GM19463 (cell line): ENCODE results near the gene RNASET2.
"Not testable (repeated sequence)": the region's sequence is repeated elsewhere in the genome, so short reads cannot be mapped to it uniquely, and the experiment has no call there.

ENCODE experiments used
- ATAC-seq: cut with Tn5 transposase; IDR thresholded peaks from one replicate; pipeline ENCODE4 v1.9.1; 2021; ENCODE audit warnings: mild to moderate bottlenecking, moderate library complexity; ENCODE audit not compliant: unreplicated experiment

The RNASET2 gene

DNA sequence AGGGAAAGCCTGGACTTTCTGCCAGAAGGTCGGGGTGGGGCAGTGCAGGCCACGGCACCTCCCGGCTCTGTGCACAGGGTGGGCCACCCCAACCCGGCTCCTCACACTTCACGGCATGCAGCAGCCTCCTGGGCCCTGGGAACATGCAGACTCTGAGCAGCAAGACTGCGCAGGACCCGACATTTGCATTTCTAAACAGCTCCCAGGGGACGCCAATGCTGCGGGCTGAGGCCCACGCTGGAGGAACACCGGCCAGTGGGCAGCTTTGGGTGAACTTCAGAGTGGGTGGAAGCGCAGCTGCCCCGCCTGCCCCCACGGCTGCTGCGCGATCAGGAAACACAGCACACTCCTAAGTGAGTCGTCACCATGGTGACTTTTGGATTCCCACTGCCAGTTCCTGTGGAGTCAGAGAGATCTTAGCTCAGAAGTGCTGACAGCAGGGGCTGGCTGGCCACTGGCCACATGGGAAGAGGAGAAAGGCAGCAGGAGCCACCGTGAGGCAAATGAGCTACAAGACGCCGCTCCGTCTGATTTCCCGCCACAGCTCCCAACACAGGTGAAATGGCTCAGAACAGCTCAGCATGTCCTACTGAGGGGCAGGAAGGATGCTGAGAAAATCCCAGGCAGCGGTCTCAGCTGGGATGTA lies 52.1 kb downstream of the RNASET2 start:
- ATAC-seq: no peak

- no peak for ATAC-seq
Measured at GRCh38 chr6:166903500-166903899, 52.9 kb downstream of the RNASET2 start.

GRCh38 chr6:166903027-166903426 lies 53.3 kb downstream of the RNASET2 start:
- ATAC-seq: no peak

DNA sequence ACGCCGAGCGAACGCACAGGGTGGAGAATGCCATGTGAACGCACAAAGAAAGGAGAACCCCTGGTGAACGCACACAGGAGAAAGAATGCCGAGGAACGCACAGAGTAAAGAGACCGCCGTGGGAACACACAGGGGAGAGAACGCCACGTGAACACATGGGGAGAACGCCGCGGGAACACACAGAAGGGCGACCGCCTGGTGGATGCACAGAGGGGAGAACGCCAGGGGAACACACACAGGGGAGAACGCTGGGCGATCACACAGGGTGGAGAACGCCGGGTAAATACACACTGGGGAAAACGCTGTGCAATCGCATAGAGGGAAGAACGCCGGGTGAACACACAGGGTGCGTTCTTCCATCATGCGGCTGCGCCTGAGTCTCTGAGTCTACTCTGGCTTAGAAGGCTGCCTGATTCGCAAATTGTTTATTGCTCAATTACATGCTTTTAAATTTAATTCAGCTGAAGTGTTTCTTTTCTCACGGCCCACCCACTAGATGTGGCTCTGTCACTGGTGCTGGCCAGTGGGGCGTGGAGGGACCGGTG lies 54.1 kb downstream of the RNASET2 start:
- ATAC-seq: no peak

DNA sequence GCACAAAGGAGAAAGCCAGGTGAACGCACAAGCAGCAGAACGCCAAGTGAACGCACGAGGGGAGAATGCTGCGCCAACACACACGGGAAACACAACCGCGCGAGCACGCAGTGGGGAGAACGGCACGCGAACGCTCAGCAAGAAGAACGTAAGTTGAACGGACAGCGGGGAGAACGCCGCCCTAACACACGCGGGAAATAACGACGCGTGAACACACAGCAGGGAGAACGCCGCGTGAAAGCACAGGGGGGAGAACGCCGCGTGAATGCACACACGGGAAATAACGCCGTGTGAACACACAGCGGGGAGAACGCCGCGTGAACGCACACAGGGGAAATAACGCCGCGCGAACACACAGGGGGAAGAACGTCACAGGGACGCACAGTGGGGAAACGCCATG lies 54.7 kb downstream of the RNASET2 start:
- no peak for ATAC-seq

DNA sequence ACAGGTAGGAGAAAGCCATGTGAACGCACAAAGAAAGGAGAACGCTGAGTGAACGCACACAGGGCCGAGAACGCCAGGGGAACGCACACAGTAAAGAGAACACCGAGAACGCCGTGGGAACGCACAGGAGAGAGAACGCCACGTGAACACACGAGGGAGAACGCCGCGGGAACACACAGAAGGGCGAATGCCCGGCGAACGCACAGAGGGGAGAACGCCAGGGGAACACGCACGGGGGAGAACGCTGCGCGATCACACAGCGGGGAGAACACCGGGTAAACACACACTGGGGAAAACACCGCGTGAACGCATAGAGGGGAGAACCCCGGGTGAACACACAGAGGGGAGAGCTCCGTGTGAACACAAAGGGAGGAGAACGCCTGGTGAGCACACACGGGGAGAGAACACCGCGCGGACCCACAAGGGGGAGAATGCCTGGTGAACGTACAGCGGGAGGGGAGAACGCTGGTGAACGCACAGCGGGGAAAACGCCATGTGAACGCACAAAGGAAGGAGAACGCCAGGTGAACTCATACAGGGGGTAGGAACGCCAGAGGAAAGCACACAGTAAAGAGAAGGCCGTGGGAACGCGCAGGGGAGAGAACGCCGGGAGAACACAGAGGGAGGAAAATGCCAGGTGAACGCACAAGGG lies 55.3 kb downstream of the RNASET2 start:
- ATAC-seq: no peak

DNA sequence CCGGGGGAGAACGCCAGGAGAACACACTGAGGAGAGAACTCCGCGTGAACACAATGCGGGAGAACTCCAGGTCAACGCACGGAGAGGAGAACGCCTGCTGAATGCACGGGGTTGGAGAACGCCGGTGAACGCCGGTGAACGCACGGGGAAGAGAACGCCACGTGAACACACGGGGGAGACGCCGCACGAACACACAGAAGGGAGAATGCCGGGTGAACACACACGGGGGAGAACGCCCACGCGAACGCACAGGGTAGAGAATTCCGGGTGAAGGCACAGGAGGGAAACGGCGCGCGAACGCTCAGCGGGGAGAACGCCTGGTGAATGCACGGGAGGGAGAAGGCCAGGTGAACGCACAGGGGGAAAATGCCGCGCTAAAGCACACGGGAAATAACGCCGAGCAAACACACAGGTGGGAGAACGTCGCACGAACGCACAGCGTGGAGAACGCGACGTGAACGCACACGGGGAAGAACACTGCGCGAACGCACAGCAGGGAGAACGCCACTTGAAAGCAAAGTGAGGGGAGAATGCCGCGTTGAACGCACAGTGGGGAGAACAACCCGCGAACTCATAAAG lies 56.1 kb downstream of the RNASET2 start:
- no peak for ATAC-seq

GRCh38 chr6:166898910-166899309 lies 57.4 kb downstream of the RNASET2 start:
- ATAC-seq: no peak

- not testable (repeated sequence) for ATAC-seq
Measured at GRCh38 chr6:166894614-166895013, 61.7 kb downstream of the RNASET2 start.

DNA sequence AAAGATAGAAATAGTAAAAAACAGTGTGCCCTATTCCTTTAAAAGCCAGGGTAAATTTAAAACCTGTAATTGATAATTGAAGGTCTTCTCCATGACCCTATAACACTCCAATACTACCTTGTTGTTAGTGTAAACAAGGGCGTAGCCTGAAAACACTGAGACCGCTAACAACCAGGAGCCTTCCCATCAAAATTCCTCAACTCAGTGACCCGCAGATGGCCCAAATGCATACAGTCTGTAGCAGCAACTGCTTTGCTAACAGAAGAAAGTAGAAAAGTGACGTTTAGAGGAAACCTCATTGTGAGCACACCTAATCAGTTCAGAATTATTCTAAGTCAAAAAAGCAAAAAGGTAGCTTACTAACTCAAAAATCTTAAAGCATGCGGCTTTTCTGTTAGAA lies 63.9 kb downstream of the RNASET2 start:
- ATAC-seq: not testable (repeated sequence)

- ATAC-seq: not testable (repeated sequence)
Measured at GRCh38 chr6:166886773-166887172, 69.6 kb downstream of the RNASET2 start.

DNA sequence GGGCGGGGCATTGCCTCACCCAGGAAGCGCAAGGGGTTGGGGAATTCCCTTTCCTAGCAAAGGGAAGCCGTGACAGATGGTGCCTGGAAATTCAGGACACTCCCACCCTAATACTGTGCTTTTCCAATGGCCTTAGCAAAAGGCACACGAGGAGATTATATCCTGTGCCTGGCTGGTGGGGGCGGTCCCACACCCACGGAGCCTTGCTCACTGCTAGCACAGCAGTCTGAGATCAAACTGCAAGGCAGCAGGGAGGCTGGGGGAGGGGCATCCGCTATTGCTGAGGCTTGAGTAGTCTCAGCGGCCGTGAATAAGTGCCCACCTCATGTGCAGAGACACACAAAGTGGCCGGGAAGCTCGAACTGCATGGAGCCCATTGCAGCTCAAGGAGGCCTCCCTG lies 71.4 kb downstream of the RNASET2 start:
- ATAC-seq: not testable (repeated sequence)

- no peak for ATAC-seq
Measured at GRCh38 chr6:166879594-166879993, 76.8 kb downstream of the RNASET2 start.
